GM12878 (cell line): Measurements from ENCODE around the gene ICA1. TPM values are rescaled to one million over a fixed set of nuclear protein-coding genes. Genes with fewer than 3 reads are reported as not detected.

ENCODE experiments used
- ATAC-seq: fragments of 200-7000 bp; cut with Tn5 transposase; 3 replicates; pipeline ENCODE4 v1.9.1; 2020; ENCODE audit warnings: mild to moderate bottlenecking, moderate library complexity
- BruUV-seq: library from RNA; stranded (reverse); fragments of 400-500 nt; replicated peaks from 2 replicates; lab custom pipeline; 2021; lab: Mats Ljungman, UMichigan
- CTCF ChIA-PET: fragments of 300-600 bp; sonication (Branson Sonifier 250); formaldehyde crosslinking; extraction: SDS; loops from one replicate; lab custom pipeline; 2021; ENCODE audit warnings: inconsistent platforms; lab: Yijun Ruan, JAX
- POLR2A ChIA-PET: fragments of 350-600 bp; formaldehyde crosslinking; extraction: SDS; loops from one replicate; lab custom pipeline; 2021; ENCODE audit warnings: inconsistent platforms; lab: Charles Lee
- RAD21 ChIA-PET: fragments of 300-600 bp; sonication (Branson Sonifier 250); formaldehyde crosslinking; loops from one replicate; lab custom pipeline; 2023; ENCODE audit warnings: antibody characterized with exemption; ENCODE audit not compliant: unreplicated experiment; lab: Charles Lee
- SMC1A ChIA-PET: fragments of 300-600 bp; sonication (Branson Sonifier 250); formaldehyde crosslinking; loops from one replicate; lab custom pipeline; 2023; ENCODE audit not compliant: unreplicated experiment, uncharacterized antibody; lab: Charles Lee
- DNase-seq: peaks from one replicate; pipeline ENCODE4 v3.0.0-alpha.2; 2011; ENCODE audit warnings: low read depth, low spot score
- FAIRE-seq: peaks from 3 replicates; lab custom pipeline; 2011; peaks lifted over from hg19 to GRCh38; lab: Jason Lieb, UNC
- H2AFZ ChIP-seq: 2 replicates; pipeline ENCODE4 v1.6.0; 2011; ENCODE audit warnings: low read depth, low read length, control low read depth; ENCODE audit not compliant: control insufficient read depth
- H3K27ac ChIP-seq: 2 replicates; pipeline ENCODE4 v1.5.1; 2011; ENCODE audit warnings: control low read depth; ENCODE audit not compliant: control insufficient read depth, insufficient read depth
- H3K27me3 ChIP-seq, 2 experiments: replicated peaks in 1 of 2; 2 replicates each; pipeline versions ENCODE4 v1.6.0 to v1.6.1; 2011; ENCODE audit warnings: low read length in 1 of 2; ENCODE audit not compliant: control insufficient read depth in 2 of 2, insufficient read depth in 2 of 2
- H3K36me3 ChIP-seq, 2 experiments: 2 replicates each; pipeline ENCODE4 v1.5.1; 2011; ENCODE audit warnings: low read length in 1 of 2; ENCODE audit not compliant: control insufficient read depth in 2 of 2, insufficient read depth in 2 of 2
- H3K4me1 ChIP-seq: 2 replicates; pipeline ENCODE4 v1.6.1; 2011; ENCODE audit warnings: mild to moderate bottlenecking, low read length, moderate library complexity, mixed read lengths; ENCODE audit not compliant: control insufficient read depth, insufficient read depth
- H3K4me2 ChIP-seq: 2 replicates; pipeline ENCODE4 v1.6.0; 2011; ENCODE audit warnings: control low read depth; ENCODE audit not compliant: control insufficient read depth, insufficient read depth
- H3K4me3 ChIP-seq: fragments of 200-600 bp; sonication (generic); 2 replicates; pipeline ENCODE4 v1.5.1; 2016
- H3K79me2 ChIP-seq: 2 replicates; pipeline ENCODE4 v1.6.0; 2011; ENCODE audit warnings: low read length; ENCODE audit not compliant: control insufficient read depth, insufficient read depth
- H3K9ac ChIP-seq: 2 replicates; pipeline ENCODE4 v1.8.0; 2011; ENCODE audit warnings: low read length, control low read depth, mixed read lengths; ENCODE audit not compliant: control insufficient read depth, insufficient read depth
- H3K9me3 ChIP-seq: replicated peaks from 3 replicates; pipeline ENCODE4 v1.5.1; 2011; ENCODE audit warnings: mild to moderate bottlenecking, low read length; ENCODE audit not compliant: control insufficient read depth, insufficient read depth
- H4K20me1 ChIP-seq: 2 replicates; pipeline ENCODE4 v1.6.0; 2011; ENCODE audit not compliant: control insufficient read depth, insufficient read depth
- CHD2 ChIP-seq: IDR thresholded peaks from 2 replicates; pipeline ENCODE4 v1.6.1; 2011; ENCODE audit warnings: low read depth, low read length, improper control_type of control experiment, borderline replicate concordance
- EED ChIP-seq: sonication (generic); IDR thresholded peaks from 2 replicates; pipeline ENCODE4 v1.6.1; 2016; ENCODE audit warnings: antibody characterized with exemption, low read depth
- EGR1 ChIP-seq, 2 experiments: IDR thresholded peaks; 1 replicate in 1 of 2; 2 replicates in 1 of 2; pipeline ENCODE4 v1.6.1; 2011 to 2012; ENCODE audit warnings: low read depth in 2 of 2, low read length in 2 of 2, borderline replicate concordance in 1 of 2, mild to moderate bottlenecking in 1 of 2, moderate library complexity in 1 of 2
- FOS ChIP-seq: IDR thresholded peaks from 3 replicates; pipeline ENCODE4 v1.6.1; 2011; ENCODE audit warnings: borderline replicate concordance; ENCODE audit not compliant: insufficient read length; ENCODE audit errors: extremely low read depth
- GATAD2B ChIP-seq: fragments of 450-650 bp; conservative IDR thresholded peaks from 2 replicates; pipeline ENCODE4 v1.6.1; 2017; ENCODE audit warnings: low read depth, mild to moderate bottlenecking, moderate library complexity
- HDGF ChIP-seq: fragments of 450-650 bp; IDR thresholded peaks from 2 replicates; pipeline ENCODE4 v1.6.1; 2016; ENCODE audit warnings: antibody characterized with exemption
- IRF4 ChIP-seq: IDR thresholded peaks from 2 replicates; pipeline ENCODE4 v1.6.1; 2011; ENCODE audit warnings: low read depth, low read length
- KDM1A ChIP-seq: fragments of 200-600 bp; sonication (generic); IDR thresholded peaks from 2 replicates; pipeline ENCODE4 v1.6.1; 2016; ENCODE audit warnings: borderline replicate concordance
- MEF2A ChIP-seq: IDR thresholded peaks from 2 replicates; pipeline ENCODE4 v1.6.1; 2011; ENCODE audit warnings: low read depth, mild to moderate bottlenecking, low read length, moderate library complexity; ENCODE audit not compliant: insufficient read depth
- WGBS: methylation state at CpG from one replicate; pipeline ENCODE4 v1.1.6; 2016; ENCODE audit warnings: low lambda C conversion rate; ENCODE audit not compliant: insufficient replicate concordance, insufficient coverage; ENCODE audit errors: missing lambda C conversion rate; 5-methylcytosine and 5-hydroxymethylcytosine counted together
- in situ Hi-C: fragments of 300-500 bp; cut with MboI; formaldehyde crosslinking; loops from 9 replicates; pipeline ENCODE4 v1.14.3; 2018; ENCODE audit warnings: mixed read lengths
- intact Hi-C: fragments of 100-400 bp; cut with micrococcal nuclease; formaldehyde crosslinking; loops from one replicate; pipeline ENCODE4 v1.14.2; 2022; ENCODE audit not compliant: unreplicated experiment
- polyA plus RNA-seq, 11 experiments: library from polyadenylated mRNA; depleted of rRNA in 4 of 11; unstranded in 6 of 11; stranded (reverse) in 5 of 11; fragments of >200 nt; fragmentation: Nextera tagmentation in 4 of 11; fragmentation: Illumina TruSeq in 1 of 11; extraction: Ambion mirVana in 4 of 11; extraction: Trizol in 1 of 11; gene quantifications; 1 replicate in 1 of 11; 2 replicates in 10 of 11; pipeline versions ENCODE4 v1.2.1 to v1.2.3, GENCODE V29; 2011 to 2016; ENCODE audit warnings: inconsistent platforms in 2 of 11, missing spikeins in 2 of 11, low read depth in 1 of 11
- total RNA-seq, 4 experiments: library from RNA; depleted of rRNA in 3 of 4; stranded (reverse); fragments of >200 nt in 3 of 4; fragmentation: Illumina TruSeq in 1 of 4; extraction: Trizol in 1 of 4; gene quantifications; 2 replicates each; pipeline versions ENCODE4 v1.2.1 to v1.2.3, GENCODE V29; 2013 to 2021
- TF ChIP-seq, protein P1 (sequence below): fragments of 450-650 bp; IDR thresholded peaks from 2 replicates; pipeline ENCODE4 v1.6.1; 2017; ENCODE audit warnings: mild to moderate bottlenecking, moderate library complexity
- TF ChIP-seq, protein P2 (sequence below): fragments of 450-650 bp; formaldehyde crosslinking; IDR thresholded peaks from 2 replicates; pipeline ENCODE4 v1.4.0; 2020; ENCODE audit warnings: mild to moderate bottlenecking, moderate library complexity
- TF ChIP-seq, protein P3 (sequence below): fragments of 450-650 bp; conservative IDR thresholded peaks from 2 replicates; pipeline ENCODE4 v1.6.1; 2017; ENCODE audit warnings: mild to moderate bottlenecking, moderate library complexity

The ICA1 gene
- total and polyA plus RNA-seq, 10 of the 15 experiments (the other 5 are each of a cell fraction or from before 2014, with no cell fraction given): 1.3 to 35.1 (median 3.3) TPM

DNA sequence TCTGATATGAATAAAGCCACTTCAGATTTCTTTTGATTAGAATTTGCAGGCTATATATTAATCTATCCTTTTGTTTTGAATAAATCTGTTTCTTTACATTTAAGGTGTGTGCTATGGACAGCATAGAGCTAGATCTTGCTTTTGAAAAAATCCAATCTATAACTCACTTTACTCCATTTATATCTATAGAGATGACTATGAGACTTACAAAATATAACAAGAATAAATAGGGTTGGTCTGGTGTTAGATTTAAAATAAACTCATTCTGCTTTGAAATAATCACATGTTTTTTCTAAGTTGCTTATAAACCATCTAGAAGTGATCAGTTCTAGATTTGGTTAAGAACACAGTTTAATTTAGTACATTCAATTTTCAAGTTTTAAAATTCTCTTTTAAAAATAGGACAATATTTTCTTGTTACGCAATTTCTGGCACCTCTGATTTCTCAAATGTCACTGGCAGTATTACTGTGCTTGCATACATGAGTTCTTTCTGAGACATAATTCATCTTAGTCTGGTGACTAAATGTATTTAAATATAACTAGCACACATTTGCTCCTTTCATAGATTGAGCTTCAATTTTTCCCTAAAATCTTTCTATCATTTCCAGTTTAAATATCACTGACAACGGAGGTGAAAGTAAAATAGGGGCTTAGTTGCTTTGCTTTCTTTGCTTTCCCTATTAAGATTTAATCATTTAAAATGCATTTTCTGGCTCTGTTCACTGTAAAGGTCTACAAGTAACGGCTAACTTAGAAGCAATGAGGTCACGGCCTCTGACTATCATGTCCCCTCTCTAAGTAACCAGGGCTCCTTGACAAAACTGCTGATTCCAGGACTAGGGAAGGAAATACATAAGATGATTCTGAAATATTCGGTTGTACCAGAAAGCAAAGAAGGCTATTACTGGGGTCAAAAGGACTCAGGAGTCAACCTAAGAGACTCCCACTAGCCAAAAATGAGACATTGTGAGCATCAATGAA is 89.3 kb downstream of the ICA1 start:
- H3K4me3 ChIP-seq: no peak overlapping the region
- H3K36me3 ChIP-seq: no peaks in the 10 kb centered on the region
- no peak overlapping the region for H3K9ac ChIP-seq
- H3K4me1 ChIP-seq: peaks cover 22% of the 10 kb centered on the region
- H4K20me1 ChIP-seq: no peaks in the 10 kb centered on the region
- intact Hi-C loops: no loop called here
- H2AFZ ChIP-seq: no peak overlapping the region
- H3K4me2 ChIP-seq: no peak overlapping the region
- H3K79me2 ChIP-seq: no peaks in the 10 kb centered on the region; the same call in none of the 2 replicates
- no peaks in the 10 kb centered on the region for H3K27me3 ChIP-seq
- ChIA-PET CTCF (interaction anchor here (0.7 to 1.5 kb wide), 3 partner anchors 12 to 44 kb away, joined by 3 to 5 read pairs (median 5); no protein-coding TSS in a partner anchor), POLR2A (interaction anchor here (0.7 to 1.2 kb wide), 2 partner anchors 11 to 44 kb away, joined by 3 read pairs; no protein-coding TSS in a partner anchor), RAD21 (interaction anchor here (0.7 kb wide), 1 partner anchor 206 kb away, joined by 3 read pairs; no protein-coding TSS in a partner anchor), SMC1A (interaction anchor here (0.6 to 4.1 kb wide), 9 partner anchors 10 to 125 kb away, joined by 3 to 16 read pairs (median 3); no protein-coding TSS in a partner anchor)
- H3K9me3 ChIP-seq: no peaks in the 10 kb centered on the region
- in situ Hi-C loops: no loop called here
- no peak for ATAC-seq
- no peak for FAIRE-seq
- no TSS peak for BruUV-seq
- no peak overlapping the region for H3K27ac ChIP-seq
- WGBS: over 99% methylated on average over 5 of the region's 5 CpGs
- no peak for DNase-seq
- no peak for TF ChIP-seq KDM1A
- no peak for TF ChIP-seq EGR1 (IDR thresholded peaks at IDR 0.05; ENCODE audit: borderline replicate concordance in 1 of 2, low read depth in 2 of 2, low read length in 2 of 2)
- TF ChIP-seq FOS: no peak
- TF ChIP-seq HDGF: no peak
- TF ChIP-seq IRF4: no peak
- TF ChIP-seq GATAD2B: no peak
- TF ChIP-seq MEF2A: no peak
- TF ChIP-seq, protein P1, sequence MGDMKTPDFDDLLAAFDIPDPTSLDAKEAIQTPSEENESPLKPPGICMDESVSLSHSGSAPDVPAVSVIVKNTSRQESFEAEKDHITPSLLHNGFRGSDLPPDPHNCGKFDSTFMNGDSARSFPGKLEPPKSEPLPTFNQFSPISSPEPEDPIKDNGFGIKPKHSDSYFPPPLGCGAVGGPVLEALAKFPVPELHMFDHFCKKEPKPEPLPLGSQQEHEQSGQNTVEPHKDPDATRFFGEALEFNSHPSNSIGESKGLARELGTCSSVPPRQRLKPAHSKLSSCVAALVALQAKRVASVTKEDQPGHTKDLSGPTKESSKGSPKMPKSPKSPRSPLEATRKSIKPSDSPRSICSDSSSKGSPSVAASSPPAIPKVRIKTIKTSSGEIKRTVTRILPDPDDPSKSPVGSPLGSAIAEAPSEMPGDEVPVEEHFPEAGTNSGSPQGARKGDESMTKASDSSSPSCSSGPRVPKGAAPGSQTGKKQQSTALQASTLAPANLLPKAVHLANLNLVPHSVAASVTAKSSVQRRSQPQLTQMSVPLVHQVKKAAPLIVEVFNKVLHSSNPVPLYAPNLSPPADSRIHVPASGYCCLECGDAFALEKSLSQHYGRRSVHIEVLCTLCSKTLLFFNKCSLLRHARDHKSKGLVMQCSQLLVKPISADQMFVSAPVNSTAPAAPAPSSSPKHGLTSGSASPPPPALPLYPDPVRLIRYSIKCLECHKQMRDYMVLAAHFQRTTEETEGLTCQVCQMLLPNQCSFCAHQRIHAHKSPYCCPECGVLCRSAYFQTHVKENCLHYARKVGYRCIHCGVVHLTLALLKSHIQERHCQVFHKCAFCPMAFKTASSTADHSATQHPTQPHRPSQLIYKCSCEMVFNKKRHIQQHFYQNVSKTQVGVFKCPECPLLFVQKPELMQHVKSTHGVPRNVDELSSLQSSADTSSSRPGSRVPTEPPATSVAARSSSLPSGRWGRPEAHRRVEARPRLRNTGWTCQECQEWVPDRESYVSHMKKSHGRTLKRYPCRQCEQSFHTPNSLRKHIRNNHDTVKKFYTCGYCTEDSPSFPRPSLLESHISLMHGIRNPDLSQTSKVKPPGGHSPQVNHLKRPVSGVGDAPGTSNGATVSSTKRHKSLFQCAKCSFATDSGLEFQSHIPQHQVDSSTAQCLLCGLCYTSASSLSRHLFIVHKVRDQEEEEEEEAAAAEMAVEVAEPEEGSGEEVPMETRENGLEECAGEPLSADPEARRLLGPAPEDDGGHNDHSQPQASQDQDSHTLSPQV: no peak
- TF ChIP-seq, protein P2, sequence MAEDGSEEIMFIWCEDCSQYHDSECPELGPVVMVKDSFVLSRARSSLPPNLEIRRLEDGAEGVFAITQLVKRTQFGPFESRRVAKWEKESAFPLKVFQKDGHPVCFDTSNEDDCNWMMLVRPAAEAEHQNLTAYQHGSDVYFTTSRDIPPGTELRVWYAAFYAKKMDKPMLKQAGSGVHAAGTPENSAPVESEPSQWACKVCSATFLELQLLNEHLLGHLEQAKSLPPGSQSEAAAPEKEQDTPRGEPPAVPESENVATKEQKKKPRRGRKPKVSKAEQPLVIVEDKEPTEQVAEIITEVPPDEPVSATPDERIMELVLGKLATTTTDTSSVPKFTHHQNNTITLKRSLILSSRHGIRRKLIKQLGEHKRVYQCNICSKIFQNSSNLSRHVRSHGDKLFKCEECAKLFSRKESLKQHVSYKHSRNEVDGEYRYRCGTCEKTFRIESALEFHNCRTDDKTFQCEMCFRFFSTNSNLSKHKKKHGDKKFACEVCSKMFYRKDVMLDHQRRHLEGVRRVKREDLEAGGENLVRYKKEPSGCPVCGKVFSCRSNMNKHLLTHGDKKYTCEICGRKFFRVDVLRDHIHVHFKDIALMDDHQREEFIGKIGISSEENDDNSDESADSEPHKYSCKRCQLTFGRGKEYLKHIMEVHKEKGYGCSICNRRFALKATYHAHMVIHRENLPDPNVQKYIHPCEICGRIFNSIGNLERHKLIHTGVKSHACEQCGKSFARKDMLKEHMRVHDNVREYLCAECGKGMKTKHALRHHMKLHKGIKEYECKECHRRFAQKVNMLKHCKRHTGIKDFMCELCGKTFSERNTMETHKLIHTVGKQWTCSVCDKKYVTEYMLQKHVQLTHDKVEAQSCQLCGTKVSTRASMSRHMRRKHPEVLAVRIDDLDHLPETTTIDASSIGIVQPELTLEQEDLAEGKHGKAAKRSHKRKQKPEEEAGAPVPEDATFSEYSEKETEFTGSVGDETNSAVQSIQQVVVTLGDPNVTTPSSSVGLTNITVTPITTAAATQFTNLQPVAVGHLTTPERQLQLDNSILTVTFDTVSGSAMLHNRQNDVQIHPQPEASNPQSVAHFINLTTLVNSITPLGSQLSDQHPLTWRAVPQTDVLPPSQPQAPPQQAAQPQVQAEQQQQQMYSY (CRISPR knock-in tag): no peak
- no peak for TF ChIP-seq EED
- TF ChIP-seq CHD2: no peak
- TF ChIP-seq, protein P3, sequence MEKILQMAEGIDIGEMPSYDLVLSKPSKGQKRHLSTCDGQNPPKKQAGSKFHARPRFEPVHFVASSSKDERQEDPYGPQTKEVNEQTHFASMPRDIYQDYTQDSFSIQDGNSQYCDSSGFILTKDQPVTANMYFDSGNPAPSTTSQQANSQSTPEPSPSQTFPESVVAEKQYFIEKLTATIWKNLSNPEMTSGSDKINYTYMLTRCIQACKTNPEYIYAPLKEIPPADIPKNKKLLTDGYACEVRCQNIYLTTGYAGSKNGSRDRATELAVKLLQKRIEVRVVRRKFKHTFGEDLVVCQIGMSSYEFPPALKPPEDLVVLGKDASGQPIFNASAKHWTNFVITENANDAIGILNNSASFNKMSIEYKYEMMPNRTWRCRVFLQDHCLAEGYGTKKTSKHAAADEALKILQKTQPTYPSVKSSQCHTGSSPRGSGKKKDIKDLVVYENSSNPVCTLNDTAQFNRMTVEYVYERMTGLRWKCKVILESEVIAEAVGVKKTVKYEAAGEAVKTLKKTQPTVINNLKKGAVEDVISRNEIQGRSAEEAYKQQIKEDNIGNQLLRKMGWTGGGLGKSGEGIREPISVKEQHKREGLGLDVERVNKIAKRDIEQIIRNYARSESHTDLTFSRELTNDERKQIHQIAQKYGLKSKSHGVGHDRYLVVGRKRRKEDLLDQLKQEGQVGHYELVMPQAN: no peak
